CMK (cell line): ENCODE data around the gene C2orf49.

Source experiments
- DNase-seq: peaks from one replicate; pipeline ENCODE4 v3.0.0-alpha.2; 2010; ENCODE audit warnings: low read depth

C2orf49 gene

DNA sequence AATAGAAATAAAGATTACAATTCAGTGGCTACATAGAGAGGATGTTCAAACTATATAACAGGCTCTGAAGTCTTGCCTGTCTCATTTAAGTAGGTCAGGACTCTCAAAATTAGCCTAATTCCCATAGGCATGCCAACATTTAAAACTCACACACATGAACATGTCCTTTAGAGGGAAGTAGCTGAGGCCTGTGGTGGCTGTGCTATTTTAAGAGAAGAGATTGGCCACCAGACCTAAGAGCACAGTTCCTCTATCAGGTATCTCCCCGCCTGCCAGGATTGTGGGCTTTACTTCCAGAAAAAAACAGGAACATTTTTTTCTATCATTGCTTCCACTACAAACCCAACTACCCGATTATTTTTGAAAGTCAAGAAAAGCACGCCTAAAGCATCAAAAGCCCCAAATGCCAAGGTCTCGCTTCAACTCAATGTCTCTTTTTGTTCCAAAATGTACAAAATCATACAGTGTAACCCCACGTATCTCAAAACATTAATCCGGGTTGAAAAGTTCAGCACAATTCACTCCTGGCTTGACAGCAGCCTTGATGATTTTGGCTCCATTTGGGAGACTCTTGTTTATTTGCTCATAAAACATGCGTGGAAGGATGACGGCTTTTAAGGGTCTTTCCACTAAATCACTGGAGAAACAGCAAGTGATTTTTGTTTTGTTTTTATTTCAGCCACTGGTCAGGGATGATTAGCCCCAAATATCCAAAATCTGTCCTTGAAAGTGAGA is 46.3 kb downstream of the C2orf49 start:
- DNase-seq: no peak

DNA sequence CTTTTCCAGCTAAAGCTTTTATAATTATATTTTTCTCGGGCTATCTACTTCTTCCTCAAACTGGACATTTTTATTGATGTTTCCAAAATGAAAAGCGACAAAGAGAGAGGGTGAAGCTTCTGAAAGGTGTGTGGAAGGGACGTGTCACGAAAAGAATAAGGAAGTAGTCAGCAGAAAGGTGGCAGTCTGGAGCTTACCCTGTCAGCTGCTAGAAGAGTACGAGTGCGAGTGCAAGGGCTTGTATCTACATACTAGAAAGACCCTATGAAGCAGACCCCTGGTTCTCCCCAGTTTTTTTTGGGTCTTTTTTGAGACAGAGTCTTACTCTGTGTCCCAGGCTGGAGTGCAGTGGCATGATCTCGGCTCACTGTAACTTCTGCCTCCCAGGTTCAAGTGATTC is 46.9 kb downstream of the C2orf49 start:
- DNase-seq: no peak

DNA sequence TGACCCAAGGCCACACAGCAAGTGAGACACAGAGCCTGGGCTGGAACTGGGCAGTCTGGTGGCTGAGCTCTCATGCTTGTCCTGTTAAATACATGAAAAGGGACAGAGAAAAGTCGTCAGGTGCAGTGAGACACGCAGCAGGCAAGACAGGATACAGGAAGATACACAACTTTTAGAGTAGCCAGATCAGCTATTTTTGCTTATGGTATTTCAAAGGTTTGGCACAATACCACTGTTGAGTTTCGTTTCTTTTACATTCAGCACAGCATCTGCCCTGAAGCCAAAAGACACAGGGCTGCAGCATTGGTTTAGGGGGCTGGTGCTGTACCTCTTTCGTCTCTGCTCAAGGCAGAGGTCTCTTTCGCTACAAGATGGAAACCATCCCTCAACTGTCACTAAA is 47.5 kb downstream of the C2orf49 start:
- DNase-seq: no peak

DNA sequence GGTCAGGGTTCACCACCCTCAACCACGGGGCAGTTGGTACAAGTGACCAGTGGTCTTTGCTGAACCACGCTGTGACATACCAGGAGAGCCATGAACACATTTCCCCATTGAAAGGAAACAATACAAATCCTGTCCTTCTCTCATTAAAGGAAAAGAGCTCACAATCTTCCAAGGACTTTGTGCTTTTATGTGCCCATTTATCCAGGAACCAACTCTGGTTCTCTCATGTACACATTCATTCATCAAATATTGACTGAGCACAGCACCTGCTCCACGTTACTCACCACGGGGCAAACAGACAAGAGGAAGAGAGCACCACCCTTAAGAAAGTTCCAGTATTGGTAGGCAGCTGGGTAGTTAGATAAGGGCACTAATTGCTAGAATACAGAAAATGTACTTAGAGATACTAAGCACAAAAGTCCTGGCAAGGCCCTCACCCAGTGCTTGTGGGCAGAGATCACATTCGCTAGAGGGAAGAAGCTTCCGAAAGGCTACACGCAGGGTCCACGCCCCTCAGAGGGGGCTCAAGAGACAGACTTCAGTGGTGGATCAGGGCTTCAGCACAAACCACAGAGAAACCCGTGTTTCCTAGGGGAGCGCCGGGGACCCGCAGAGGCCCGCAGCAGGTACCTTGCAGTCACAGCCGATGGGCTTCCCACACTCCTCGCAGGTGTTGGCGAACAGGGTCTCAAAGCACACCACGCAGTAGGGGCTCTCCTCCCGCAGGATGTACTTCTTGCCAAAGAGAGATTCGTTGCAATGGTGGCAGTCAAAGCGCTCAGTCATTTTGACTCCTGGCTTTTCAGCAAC is 48.6 kb downstream of the C2orf49 start:
- peak; percentile 65 for DNase-seq

DNA sequence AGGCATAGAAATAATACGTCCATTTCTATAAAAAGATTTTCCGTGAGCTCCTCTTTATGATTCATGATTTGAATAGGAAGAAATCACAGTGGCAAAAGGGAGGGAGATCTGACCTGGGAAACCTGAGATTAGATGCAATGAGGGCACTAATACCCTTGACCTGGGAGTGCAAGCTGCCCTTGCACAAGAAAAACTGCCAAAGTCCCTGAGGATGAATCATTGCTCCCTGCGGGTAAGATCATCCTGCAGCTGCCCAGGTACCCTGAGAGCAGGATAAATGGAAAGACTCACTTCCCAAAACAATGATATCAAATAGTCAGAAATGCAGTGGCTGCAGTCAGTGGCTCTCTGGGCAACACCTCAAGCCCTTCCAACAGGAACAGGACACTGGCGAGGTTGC is 49.9 kb downstream of the C2orf49 start:
- DNase-seq: no peak

DNA sequence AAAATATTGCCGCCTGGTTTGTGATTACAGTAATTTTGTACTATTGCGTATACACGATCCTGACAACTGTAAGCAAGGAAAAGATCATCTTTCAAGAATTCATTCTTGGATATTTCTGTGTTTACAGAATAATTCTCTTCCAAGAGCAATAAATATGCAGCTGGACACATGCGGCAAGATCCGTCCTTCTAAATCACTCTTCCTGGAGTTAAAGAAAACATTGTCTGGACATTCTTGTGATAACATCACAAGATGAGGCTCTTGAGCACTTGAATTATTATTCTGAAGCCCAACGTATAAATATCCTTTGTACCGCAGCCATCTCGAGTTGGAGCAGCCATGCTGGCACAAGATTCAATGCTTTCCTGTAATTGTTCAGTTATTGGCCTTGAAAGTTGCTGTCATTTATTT is 51.6 kb downstream of the C2orf49 start:
- DNase-seq: no peak

DNA sequence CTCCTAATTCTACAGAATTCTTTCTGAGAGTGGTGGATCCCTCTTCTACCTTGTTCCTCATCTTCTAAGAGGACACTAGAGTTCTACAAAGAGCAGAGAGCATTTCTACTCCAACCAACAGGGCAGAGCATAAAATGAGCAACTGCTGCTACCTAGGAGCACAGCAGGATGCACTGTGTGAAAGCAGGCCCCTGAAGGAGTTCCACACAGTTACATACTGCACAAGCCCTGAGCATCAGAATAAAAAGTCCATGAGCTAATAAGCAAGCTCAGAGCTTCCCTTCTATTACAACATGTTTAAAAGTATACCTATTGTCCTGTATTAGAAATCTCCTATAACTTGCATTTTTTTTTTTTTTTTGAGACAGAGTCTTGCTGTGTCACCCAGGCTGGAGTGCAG is 53.1 kb downstream of the C2orf49 start:
- DNase-seq: no peak

DNA sequence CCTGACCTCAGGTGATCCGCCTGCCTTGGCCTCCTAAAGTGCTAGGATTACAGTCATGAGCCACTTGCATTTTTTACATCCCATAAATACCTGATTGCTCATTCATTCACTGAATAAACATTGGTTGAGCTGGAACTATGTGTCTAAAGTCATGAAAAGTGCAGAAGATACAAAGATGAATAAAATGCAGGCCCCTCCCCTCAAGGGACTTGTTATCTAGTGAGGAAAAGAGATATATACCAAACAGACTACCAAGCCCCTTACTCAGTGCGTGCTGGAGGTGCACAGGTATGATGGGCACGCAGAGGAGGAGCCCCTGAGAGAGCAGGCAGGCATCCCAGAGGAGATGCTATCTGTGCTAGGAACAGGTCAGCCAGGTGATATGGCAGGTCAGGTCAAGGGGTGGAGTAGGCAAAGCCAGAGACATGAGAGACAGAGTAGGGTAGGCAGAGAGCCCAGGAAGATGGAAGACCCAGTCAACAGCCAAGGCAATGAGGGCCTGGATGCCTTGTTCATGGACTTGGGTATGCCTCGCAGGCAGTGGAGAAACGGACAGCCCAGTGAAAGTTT is 53.8 kb downstream of the C2orf49 start:
- no peak for DNase-seq

DNA sequence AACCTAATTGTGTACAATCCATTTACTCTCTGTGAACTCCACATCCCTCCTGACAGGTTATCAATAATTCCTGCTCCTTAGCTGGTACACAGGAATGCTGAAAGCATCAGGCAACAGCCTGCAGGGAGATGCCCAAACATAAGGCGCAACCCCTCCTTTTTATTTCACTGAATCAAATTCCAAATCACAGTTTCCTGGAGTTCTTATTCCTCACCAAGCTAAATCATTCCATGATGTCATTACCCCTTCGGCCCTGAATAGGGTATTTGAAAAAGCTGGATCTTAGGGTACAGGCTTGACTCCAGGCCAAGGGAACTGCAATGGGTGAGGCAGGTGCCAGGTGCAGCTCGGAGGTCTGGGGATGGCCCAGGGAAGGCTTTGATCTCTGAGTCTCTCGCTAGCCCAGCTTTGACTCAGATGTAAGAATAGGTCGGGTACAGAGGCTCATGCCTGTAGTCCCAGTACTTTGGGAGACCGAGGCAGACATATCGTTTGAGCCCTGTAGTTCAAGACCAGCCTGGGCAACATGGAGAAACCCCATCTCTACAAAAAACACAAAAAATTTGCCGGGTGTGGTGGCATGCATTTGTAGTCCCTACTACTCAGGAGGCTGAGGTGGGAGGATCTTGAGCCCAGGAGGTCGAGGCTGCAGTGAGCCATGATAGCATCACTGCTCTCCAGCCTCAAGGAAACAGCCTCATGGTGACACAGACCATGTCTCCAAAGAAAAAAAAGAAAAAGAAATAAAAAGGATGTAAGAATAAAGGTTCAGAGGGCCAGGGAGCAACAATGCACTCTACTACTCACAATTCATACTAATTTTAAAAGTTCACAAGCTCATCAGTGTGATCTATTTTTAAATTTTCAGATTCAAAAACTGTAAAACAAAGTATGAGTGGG is 54.7 kb downstream of the C2orf49 start:
- no peak for DNase-seq

DNA sequence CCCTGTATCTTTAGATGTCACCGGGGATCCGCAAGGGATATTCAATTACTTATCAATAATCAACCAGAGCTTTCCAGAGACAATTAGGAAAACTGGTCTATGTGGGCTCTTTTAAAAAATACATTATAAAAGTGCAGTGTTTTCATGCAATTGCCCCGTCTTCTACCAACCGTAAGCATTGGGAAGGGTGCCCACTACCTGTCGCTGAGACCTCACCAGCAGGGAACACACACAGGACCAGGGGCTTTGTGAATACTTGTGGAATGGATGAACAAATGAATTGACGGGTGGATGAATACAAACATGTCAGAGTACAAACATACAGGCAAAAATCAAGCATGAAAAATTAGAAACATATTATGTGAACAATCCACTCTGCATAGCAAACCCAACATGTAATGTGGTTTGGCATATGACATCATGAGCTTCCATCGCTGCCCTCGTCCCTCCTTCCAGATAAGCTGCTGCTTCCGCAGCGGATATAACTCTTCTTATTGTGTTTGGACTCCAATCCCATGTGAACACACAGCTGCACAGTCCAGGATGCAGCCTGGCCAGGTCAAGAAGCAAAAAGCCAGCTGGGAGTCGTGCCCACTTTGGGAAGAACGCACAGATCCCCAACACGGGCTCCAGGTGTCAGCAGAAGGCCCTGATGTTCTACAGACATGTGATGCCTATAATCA is 56.2 kb downstream of the C2orf49 start:
- no peak for DNase-seq

DNA sequence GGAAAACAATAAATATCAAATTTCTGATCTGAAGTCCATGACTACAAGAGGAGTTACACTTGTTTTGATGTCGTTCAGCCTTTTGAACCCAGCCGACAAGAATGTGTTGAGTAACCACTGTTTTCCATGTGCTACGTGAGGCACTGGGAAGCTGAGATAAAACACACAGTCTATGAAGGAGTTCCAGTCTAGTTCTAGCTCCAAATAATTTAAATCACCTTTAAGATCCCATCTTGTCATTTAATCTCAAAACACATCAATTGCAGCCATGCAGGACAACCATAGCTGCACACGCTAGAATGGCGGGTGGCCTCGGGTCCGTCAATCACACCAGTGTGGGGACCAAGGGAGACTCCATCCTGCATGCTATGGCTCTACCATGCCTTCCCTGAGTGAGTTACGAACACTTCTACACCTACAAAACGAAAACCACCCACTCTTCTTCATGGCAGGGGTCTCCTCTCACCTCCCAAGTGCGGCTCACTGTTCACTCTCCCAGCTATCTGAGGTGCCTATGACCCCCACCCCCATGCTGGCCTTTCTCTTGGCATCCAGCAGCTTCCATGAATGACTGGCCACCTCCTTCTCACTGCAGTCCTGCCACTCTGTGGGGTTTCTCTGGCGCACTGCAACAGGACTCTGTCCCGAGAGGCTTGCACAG is 57.7 kb downstream of the C2orf49 start:
- no peak for DNase-seq

DNA sequence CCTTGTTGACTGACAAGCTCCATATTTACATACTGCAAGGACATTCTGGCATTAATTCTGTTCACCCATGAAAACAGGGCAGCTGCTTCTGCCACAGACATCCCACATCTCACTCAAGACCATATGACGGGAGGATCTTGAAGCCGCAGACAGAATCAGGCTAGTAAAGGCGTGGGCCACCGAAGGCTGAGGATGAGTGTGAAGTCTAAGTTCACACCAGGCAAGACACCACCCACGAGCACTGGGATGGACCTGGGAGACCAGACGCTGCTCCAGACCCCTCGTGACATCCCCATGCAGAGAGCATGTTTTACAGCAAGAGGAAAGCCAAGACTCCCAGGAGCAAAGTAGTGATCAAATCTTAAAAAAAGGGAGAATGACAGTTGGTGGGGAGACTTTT is 58.4 kb downstream of the C2orf49 start:
- no peak for DNase-seq

DNA sequence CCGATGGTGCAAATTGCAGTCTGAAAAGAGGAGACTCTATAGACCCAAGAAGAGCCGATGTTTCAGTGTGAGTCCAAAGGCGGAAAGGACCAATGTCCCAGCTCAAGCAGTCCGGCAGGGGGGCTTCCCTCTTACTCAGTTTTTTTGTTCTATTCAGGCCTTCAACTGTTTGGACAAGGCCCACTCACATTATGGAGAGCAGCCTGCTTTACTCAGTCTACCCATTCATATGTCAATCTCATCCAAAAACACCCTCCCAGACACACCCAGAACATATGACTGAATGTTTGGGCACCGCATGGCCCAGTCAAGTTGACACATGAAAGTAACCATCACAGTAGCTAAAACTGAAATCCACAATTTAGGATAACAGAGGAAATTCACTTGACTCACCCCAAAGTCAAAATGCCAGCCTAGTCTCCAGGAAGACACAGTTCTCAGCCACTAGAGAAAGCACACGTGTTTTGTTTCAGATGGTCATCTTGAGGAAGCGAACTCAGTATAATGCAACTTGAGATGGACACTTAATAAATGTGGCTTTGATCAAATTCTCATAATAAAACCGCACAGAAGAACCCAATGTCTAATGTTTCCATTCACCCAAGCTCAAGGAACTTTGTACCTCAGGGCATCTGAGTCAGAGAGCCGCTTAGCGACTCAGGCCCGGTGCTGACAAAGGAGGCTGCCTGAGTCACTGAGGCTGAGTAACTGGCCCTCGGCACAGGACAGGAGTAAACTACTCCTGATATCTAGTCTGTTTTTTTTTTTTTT is 59.1 kb downstream of the C2orf49 start:
- DNase-seq: no peak

DNA sequence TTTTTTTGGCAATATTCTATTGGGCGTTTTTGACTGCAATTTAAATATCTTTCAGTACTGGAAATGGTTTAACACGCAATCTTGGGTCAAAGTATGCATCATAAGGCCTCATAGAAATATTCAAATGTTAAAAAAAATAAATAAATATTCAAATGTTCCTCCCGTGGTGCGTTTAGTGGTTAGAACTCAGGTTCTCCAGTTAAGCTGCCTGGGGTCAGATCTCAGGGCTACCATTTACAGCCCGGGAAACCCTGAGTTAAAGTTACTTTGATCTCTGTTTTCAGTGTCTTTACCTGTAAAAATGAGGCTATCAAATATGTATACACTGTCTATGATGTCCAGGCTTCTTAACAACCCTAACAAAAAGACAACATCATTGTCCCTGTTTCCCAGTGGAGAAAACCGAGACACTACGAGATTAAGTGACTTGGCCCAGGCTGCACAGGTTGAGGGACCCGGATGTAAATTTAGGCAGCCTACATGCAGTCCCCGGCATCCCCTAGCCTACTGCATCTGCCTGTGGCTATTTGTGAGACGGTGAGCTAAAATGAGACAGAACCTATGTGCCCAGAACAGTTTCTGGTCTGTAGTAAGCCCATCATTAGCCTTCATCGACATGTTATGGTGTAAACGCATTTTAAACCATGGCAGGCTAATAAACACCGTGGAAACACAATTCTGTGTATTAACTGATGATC is 59.8 kb downstream of the C2orf49 start:
- no peak for DNase-seq

DNA sequence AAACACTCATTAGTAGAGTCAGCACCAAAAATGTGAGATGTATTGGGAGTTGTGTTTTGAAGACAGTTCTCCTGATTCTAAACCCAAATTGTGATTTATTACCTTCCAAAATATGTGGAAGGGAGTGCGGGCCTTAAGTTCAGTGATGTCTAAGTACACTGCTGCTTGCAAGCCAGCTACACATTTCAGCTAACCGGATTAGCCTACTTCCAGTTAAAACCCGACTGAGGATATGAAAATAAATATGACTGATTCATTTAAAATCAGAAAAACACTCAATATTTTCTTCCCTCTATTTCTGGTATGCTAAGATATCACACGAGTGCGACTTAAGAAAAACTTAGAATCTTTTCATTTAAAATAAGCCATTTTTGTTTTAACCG is 60.6 kb downstream of the C2orf49 start:
- no peak for DNase-seq

DNA sequence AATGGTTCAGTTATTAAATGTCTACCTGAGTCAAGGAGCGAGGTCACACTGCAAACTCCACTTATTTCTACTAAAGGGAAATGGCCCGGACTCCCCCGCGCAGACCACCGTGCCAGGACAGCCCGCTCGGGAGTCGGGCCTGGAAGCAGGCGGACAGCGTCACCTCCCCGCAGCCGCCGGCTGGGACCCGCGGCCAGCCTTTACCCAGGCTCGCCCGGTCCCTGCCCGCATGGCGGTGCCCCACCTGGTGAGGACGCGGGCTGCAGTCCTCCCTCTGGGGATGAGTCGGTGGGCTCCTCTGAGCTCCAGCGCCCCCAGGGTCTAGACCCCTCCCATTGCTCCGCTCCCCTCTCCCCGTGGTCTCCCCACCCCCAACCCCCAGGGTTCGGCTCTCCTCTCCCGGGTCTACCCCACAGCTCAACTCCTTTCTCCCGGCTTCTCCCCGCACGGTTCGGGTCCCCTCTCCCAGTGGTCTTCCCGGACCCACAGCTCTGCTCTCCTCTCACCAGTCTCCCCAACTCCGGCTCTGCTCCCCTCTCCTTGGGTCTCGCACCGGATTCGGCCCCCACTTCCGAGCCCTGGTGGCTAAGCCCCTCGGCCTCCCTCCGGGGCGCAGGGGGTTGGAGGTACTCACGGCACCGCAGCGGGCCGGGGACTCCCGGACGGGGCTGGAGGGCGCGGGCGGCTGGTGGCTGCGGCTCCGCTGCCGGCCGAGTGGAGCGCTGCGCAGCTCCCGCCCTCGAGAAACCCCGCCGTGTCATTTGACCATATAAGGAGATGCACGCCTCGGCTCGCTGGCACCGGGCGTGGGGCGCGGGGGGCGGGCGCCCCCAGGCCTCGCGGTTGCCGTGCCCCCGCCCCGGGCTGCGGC is 61.2 kb downstream of the C2orf49 start, which contains the start of gene FHL2:
TSS of gene FHL2 (minus strand) at position 716 of the 871 bp plus-strand sequence. CDS start 12,535 bp downstream, outside the sequence.
- DNase-seq: peak; percentile 41
